Measurements from ENCODE around the gene UBE2I.

The UBE2I gene

DNA sequence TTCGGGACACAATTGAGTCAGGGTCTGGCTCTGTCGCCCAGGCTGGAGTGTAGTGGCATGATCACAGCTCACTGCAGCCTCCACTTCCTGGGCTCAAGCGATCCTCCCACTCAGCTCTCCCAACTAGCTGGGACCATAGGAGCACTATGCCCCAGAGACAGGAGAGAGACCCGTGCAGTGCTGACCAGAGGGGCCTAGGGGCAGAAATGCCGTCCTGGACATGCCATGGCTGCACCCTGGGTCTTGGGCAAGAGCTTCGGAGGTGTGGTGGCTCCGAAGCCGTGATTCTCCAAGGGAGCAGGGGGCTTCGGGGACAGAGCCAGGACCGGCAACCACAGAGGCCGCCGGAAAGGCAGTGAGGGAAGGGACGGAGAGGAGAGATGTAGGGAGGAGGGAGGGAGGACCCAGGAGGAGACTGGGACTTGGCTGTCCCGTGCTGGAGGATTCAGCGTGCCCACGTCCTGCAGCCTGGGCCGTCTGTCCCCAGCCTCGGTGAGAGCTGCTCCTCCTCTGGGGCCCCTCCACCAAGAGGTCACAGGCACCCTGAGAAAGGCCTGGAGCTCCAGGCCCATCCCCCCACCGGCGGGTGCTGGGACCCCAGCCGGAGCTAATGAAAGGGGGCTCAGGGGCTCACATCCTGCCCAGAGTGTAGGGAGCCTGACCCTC lies 31.7 kb upstream of the UBE2I start:
- Histone ChIP-seq H3K4me1 (ENCODE audit: insufficient read depth, low read length, severe bottlenecking) (no peaks in the 10 kb centered on the region), H4K20me1 (ENCODE audit: insufficient read depth, low read length) (no peaks in the 10 kb centered on the region), H3F3A (ENCODE audit: insufficient read depth, low read length) (no peaks in the 10 kb centered on the region), H3K9me2 (ENCODE audit: low read depth, low read length) (no peaks in the 10 kb centered on the region), H3K79me2 (ENCODE audit: insufficient read depth, low read length) (no peaks in the 10 kb centered on the region), H3K4me2 (ENCODE audit: low read length) (no peak overlapping the region), H3K9me3 (ENCODE audit: low read length) (no peaks in the 10 kb centered on the region), H2AFZ (ENCODE audit: low read length) (no peak overlapping the region), H3K36me3 (ENCODE audit: insufficient read depth, low read length) (no peaks in the 10 kb centered on the region), H3K9ac (ENCODE audit: low read length) (no peak overlapping the region), H3K27me3 (ENCODE audit: insufficient read depth, low read length) (peaks cover 4% of the 10 kb centered on the region; the same call in 1 of the 2 replicates), H3K4me3 (ENCODE audit: low read depth, low read length, poor library complexity, severe bottlenecking) (no peak overlapping the region), H3K27ac (ENCODE audit: low read depth, low read length, poor library complexity, severe bottlenecking) (no peak overlapping the region)
- TF ChIP-seq EZH2 (IDR thresholded peaks at IDR 0.05; ENCODE audit: borderline replicate concordance, low read length), result no peak
- TF ChIP-seq, protein P1, sequence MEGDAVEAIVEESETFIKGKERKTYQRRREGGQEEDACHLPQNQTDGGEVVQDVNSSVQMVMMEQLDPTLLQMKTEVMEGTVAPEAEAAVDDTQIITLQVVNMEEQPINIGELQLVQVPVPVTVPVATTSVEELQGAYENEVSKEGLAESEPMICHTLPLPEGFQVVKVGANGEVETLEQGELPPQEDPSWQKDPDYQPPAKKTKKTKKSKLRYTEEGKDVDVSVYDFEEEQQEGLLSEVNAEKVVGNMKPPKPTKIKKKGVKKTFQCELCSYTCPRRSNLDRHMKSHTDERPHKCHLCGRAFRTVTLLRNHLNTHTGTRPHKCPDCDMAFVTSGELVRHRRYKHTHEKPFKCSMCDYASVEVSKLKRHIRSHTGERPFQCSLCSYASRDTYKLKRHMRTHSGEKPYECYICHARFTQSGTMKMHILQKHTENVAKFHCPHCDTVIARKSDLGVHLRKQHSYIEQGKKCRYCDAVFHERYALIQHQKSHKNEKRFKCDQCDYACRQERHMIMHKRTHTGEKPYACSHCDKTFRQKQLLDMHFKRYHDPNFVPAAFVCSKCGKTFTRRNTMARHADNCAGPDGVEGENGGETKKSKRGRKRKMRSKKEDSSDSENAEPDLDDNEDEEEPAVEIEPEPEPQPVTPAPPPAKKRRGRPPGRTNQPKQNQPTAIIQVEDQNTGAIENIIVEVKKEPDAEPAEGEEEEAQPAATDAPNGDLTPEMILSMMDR (IDR thresholded peaks at IDR 0.05; ENCODE audit: low read length), result no peak

DNA sequence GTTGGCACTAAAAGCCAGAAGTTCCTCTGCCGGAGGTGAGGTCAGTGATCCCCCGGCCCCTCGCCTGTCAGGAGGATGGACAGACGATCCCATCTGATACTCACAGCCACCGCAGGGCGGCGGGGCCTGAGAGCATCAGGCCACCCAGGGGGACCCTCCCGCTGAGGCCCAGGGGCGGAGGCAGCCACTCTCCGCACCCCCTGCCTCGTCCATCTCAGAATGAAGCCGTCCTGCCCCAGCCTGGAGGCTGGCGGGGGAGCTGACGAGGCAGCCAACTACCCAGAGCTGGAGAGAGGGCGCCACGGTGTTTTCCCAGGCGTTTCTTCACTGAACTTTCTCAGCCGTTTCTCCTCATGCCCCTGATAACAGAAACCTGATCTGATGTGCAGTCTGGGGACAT lies 31.0 kb upstream of the UBE2I start:
- H3K27me3 ChIP-seq (ENCODE audit: insufficient read depth, low read length), result peaks cover 4% of the 10 kb centered on the region; the same call in 1 of the 2 replicates
- H3K9ac ChIP-seq (ENCODE audit: low read length), result no peak overlapping the region

DNA sequence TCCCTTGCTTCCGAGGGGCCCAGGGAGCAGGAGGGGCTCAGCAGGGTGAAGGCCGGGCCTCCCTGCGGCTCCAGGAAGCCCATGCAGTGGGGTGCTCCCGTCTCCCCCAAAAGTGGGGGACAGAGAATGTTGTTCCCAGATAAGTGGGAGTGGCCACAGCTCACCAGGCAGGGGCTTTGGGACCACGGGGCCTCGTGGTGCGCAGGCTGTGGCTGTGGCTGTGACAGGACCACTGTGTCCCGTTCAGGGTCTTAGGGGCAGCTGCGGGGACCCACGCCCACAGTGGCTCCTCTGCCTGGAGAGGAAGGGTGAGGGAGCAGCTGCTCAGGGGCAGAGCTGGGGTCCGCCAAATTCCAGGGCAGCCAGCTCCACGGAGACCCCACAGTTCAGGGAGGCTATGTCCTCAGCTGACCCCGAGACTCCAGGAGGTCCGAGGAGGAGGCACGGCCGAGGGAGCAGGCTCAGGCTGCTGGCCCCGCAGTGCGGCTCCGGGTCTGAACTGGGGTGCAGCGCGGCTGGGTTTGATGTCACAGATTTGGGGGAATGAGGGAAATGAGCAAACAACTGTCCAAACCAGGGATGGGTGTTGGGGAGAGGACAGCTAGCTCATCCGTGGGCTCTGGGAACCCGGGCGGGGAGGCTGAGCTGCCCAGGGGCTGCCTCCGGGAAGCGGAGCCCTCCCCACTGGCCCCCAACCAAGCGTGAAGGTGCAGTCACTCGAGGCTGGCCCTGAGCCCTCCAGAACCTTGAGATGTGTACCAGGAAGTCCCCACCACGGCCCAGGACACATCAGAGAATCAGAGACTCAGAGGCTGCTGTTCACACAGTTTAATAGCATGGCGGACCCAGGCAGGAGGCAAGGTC lies 30.1 kb upstream of the UBE2I start:
- Histone ChIP-seq H3K4me2 (ENCODE audit: low read length) (no peak overlapping the region), H3K27ac (ENCODE audit: low read depth, low read length, poor library complexity, severe bottlenecking) (no peak overlapping the region), H3F3A (ENCODE audit: insufficient read depth, low read length) (no peaks in the 10 kb centered on the region), H3K79me2 (ENCODE audit: insufficient read depth, low read length) (no peaks in the 10 kb centered on the region), H3K9ac (ENCODE audit: low read length) (no peak overlapping the region), H3K36me3 (ENCODE audit: insufficient read depth, low read length) (no peaks in the 10 kb centered on the region), H2AFZ (ENCODE audit: low read length) (no peak overlapping the region), H3K9me2 (ENCODE audit: low read depth, low read length) (no peaks in the 10 kb centered on the region), H3K4me3 (ENCODE audit: low read depth, low read length, poor library complexity, severe bottlenecking) (no peak overlapping the region), H3K4me1 (ENCODE audit: insufficient read depth, low read length, severe bottlenecking) (no peaks in the 10 kb centered on the region), H3K9me3 (ENCODE audit: low read length) (no peaks in the 10 kb centered on the region), H3K27me3 (ENCODE audit: insufficient read depth, low read length) (peaks cover 4% of the 10 kb centered on the region; the same call in 1 of the 2 replicates), H4K20me1 (ENCODE audit: insufficient read depth, low read length) (no peaks in the 10 kb centered on the region)
- TF ChIP-seq, protein P1 (IDR thresholded peaks at IDR 0.05; ENCODE audit: low read length), result no peak
- no peak for TF ChIP-seq EZH2 (IDR thresholded peaks at IDR 0.05; ENCODE audit: borderline replicate concordance, low read length)

More for the DNA sequence above, 31.0 kb upstream of the UBE2I start:
- no peaks in the 10 kb centered on the region for H3K79me2 ChIP-seq (ENCODE audit: insufficient read depth, low read length)
- no peaks in the 10 kb centered on the region for H3K9me2 ChIP-seq (ENCODE audit: low read depth, low read length)
- no peak overlapping the region for H3K4me2 ChIP-seq (ENCODE audit: low read length)
- no peak overlapping the region for H2AFZ ChIP-seq (ENCODE audit: low read length)
- H3F3A ChIP-seq (ENCODE audit: insufficient read depth, low read length), result no peaks in the 10 kb centered on the region
- H3K4me3 ChIP-seq (ENCODE audit: low read depth, low read length, poor library complexity, severe bottlenecking), result no peak overlapping the region
- no peaks in the 10 kb centered on the region for H3K36me3 ChIP-seq (ENCODE audit: insufficient read depth, low read length)
- no peaks in the 10 kb centered on the region for H3K9me3 ChIP-seq (ENCODE audit: low read length)
- H3K27ac ChIP-seq (ENCODE audit: low read depth, low read length, poor library complexity, severe bottlenecking), result no peak overlapping the region
- no peaks in the 10 kb centered on the region for H3K4me1 ChIP-seq (ENCODE audit: insufficient read depth, low read length, severe bottlenecking)
- TF ChIP-seq, protein P1 (IDR thresholded peaks at IDR 0.05; ENCODE audit: low read length), result no peak
- TF ChIP-seq EZH2 (IDR thresholded peaks at IDR 0.05; ENCODE audit: borderline replicate concordance, low read length), result no peak
- H4K20me1 ChIP-seq (ENCODE audit: insufficient read depth, low read length), result no peaks in the 10 kb centered on the region

Data from OCI-LY1 (cell line).